ENCODE measurements around the gene LMAN2. TPM values are rescaled to one million over a fixed set of nuclear protein-coding genes. Genes with fewer than 3 reads are reported as not detected.
A peak's percentile ranks its signal among the peaks of the same experiment; 100 is the strongest.

Gene LMAN2
- total RNA-seq, 2 donors from 2014 or later: 75.5 to 89.8 TPM

DNA sequence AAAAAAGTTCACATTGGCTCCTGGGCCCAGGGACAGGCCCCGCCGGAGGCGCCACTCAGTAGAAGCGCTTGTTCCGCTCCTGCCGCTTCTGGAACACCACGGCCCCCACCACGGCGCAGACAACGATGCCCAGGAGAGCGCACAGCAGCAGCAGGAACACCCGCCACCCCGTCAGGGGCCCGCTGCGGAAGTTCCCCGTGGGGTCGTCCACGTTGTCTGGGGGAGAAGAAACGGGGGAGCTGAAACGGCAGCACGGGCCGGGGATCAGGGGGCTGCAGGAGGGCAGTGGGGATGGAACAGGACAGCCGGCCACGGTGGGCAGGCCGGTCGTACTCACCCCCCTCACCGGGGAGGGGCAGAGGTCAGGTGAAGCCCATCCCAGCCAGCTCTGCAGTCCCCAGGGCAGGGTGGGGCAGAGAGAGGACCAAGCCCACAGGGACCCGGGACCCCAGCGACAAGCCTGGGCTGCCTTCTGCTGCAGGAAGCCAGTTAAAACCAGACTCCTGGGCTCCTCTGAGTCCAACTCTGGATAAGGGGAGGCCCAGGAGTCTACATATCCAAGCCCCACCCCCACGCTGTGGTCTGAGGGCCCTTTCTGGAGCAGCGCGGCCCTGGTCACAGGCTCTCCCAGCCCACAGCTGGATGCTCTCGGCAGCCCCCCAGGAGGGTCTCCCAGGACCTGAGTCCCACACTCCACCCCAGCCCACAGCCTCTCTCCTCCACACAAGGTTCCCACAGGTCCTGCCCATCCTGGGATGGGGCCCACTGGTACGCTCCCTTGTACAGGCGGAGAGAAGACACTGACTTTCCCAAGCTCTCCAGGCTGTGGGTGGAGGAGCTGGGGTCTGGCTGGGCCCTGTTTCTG, 19.2 kb downstream of the LMAN2 start:
- H3K27ac Mint-ChIP-seq: no peak overlapping the region
- DNase-seq (no peak), ATAC-seq (no peak)
- H3K4me3 Mint-ChIP-seq: no peak overlapping the region
- no peaks in the 10 kb centered on the region for H3K27me3 Mint-ChIP-seq
- H3K9me3 ChIP-seq (ENCODE audit: control insufficient read depth, low read length, poor library complexity, severe bottlenecking): no peaks in the 10 kb centered on the region
- H3K4me1 Mint-ChIP-seq: peaks cover 16% of the 10 kb centered on the region
- peaks cover 12% of the 10 kb centered on the region for H3K36me3 Mint-ChIP-seq (ENCODE audit: low read depth)

DNA sequence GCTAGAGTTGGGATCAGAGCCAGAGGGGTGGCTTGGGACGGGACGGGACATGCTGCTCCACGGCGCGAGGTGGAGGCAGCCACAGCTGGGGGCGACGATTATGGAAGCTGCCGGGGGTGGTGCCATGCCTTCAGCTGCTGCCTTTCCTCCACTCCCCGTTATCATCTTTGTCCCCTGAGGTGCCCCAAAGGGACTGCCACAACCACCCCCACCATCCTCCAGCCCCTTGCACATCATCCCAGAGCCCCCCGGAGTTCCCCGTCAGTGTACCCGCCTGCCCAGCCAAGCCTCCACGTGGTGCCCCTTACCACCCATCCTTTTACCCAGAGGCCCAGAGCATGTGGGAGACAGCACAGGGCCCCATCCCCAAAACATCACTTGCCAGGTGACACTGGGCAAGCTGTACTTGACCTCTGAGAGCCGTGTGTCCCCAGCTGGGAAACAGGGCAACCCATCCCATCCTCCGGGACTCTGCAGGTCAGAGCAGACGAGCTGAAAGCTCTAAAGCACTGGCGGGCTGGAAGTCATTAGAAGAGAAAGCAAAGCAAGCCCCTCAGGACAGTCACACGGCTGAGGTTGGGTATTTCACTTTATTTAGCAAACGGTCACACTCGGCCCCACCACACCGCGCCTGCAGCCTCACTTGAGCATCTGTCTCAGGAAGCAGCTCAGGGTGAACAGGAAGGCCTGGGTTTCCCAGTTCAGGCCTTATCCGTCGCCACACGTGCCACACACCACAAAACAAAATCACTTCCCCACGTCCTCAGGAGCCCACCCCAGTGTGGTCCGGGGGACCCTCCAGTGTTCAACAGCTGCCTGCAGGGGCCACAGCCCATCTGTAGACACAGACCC, 20.3 kb downstream of the LMAN2 start:
- Mint-ChIP-seq H3K27me3 (no peaks in the 10 kb centered on the region), H3K27ac (peak overlapping the region; percentile 37), H3K36me3 (ENCODE audit: low read depth) (peaks cover 10% of the 10 kb centered on the region), H3K4me1 (peaks cover 14% of the 10 kb centered on the region), H3K4me3 (no peak overlapping the region)
- no peak for DNase-seq
- H3K9me3 ChIP-seq (ENCODE audit: control insufficient read depth, low read length, poor library complexity, severe bottlenecking): no peaks in the 10 kb centered on the region
- ATAC-seq: peak; percentile 16

DNA sequence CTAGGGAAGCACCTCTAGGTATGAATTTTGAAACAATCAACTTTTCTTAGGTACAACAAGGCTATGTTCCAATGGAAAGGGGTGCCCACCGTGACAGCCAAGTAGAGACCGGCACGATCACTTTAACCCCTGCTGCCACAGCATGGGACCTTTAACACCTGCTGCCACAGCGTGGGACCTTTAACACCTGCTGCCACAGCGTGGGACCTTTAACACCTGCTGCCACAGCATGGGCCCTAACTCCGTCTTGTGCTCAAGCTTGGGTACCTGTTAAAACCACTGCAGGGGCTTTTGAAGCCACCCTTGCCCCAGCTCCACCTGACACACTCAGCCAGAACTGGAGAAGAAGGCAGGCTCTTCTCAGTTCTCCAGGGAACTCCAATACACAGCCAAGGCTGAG, 21.6 kb downstream of the LMAN2 start:
- Mint-ChIP-seq H3K27me3 (no peaks in the 10 kb centered on the region), H3K36me3 (ENCODE audit: low read depth) (peaks cover 5% of the 10 kb centered on the region), H3K4me1 (peaks cover 8% of the 10 kb centered on the region), H3K27ac (no peak overlapping the region), H3K4me3 (no peak overlapping the region)
- DNase-seq (no peak), ATAC-seq (no peak)
- no peaks in the 10 kb centered on the region for H3K9me3 ChIP-seq (ENCODE audit: control insufficient read depth, low read length, poor library complexity, severe bottlenecking)

DNA sequence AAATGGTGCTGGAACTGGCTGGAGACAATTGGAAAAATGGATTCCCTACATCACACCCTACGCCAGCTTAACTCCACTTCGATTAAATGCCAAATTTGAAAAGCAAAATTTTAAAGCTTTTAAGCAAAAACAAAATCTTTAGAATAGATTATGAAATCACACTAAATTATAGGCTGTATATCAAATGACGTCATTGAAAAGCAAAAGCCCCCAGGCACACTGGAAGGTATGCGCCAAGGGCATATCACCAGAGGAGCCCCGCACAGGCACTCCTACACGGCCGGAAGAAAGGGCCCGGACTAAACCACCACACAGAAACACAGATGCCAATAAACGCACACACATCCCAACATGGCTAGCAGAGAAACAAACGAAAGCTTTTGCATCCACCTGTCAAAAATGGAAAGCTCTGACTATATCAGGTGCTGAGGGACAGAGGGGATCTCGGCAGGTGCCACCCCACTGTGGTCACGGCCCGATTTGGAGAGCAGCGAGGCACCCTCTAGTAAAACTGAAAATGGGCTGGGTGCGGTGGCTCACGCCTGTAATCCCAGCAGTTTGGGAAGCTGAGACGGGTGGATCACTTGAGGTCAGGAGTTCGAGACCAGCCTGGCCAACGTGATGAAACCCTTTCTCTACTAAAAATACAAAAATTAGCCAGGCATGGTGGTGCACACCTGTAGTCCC, 22.8 kb downstream of the LMAN2 start:
- peaks cover 5% of the 10 kb centered on the region for H3K36me3 Mint-ChIP-seq (ENCODE audit: low read depth)
- H3K9me3 ChIP-seq (ENCODE audit: control insufficient read depth, low read length, poor library complexity, severe bottlenecking): no peaks in the 10 kb centered on the region
- H3K4me1 Mint-ChIP-seq: peaks cover 8% of the 10 kb centered on the region
- no peak overlapping the region for H3K27ac Mint-ChIP-seq
- DNase-seq (no peak), ATAC-seq (no peak)
- no peaks in the 10 kb centered on the region for H3K27me3 Mint-ChIP-seq
- no peak overlapping the region for H3K4me3 Mint-ChIP-seq

DNA sequence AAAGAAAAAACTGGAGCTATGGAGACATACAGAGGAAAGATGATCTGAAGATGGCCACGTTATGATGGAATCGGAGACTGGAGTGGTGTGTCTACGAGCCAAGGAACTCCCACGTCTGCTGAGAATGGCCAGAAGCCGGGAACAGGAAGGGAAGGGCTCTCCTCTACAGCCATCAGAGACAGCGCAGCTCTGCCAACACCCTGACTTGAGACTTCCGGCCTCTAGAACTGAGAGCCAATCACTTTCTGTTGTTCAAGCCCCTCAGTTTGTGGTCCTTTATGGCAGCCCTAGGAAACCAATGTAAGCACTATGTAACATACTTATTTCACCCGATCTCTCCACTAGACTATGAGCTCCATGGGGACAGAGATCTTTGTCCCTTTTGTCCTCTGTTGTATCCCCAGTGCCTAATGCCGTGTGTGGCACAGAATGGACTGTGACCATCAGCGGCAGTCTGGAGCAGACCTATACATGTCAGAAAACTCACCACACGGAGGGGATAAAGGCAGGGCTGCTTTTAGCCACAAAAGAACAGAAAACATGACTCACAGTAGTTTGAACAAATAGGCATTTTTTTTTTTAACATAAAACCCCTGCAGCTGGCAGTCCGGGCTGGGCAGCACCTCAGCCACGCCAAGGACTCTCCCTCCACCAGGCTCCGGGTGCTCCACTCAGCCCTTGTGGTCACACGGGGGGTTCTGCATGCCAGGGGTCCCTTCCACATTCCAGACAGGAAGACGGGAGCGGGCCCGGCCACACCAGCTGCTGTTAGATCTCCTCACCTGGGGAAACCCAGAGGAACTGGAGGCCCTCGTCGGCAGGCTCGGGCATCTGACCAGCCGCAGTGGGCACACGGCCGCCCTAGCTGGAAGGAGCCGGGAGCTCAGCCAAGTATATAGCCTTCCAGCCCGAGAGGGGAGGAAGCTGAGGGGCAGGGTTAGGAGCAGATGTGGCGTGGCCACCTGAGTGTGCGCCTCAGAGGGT, 23.6 kb downstream of the LMAN2 start:
- H3K4me1 Mint-ChIP-seq: peaks cover 6% of the 10 kb centered on the region
- H3K4me3 Mint-ChIP-seq: peak overlapping the region; percentile 56
- peaks cover 5% of the 10 kb centered on the region for H3K36me3 Mint-ChIP-seq (ENCODE audit: low read depth)

DNA sequence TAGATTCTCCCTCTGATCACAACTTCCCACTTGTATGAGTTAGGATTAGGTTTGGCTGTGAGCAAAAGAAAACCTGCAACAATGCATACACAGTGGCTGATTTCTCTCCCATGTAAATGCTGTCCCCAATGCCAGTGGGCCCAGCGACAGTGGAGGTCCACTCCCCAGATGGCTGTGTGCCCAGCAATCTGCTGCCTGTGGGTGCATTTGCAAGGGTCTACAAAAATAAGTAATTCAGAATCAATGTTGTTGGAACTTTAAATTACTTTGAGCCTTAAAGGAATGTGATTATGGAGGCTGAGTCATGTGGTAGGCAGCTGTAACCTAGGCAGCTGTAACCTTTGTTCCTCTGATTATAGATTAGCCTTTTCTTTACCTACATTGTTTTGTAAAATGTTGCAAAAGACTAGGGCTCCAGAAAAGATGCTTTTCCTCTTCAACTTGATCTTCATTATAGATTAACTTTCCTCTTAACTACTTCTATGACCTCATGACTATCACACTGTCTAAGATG, 25.5 kb downstream of the LMAN2 start:
- H3K36me3 Mint-ChIP-seq (ENCODE audit: low read depth): peaks cover 3% of the 10 kb centered on the region
- no peaks in the 10 kb centered on the region for H3K27me3 Mint-ChIP-seq
- DNase-seq (no peak), ATAC-seq (no peak)
- no peak overlapping the region for H3K4me3 Mint-ChIP-seq
- H3K27ac Mint-ChIP-seq: peak overlapping the region; percentile 70
- no peaks in the 10 kb centered on the region for H3K9me3 ChIP-seq (ENCODE audit: control insufficient read depth, low read length, poor library complexity, severe bottlenecking)
- H3K4me1 Mint-ChIP-seq: peaks cover 8% of the 10 kb centered on the region

More for the DNA sequence above, 23.6 kb downstream of the LMAN2 start:
- no peak overlapping the region for H3K27ac Mint-ChIP-seq
- no peaks in the 10 kb centered on the region for H3K27me3 Mint-ChIP-seq
- DNase-seq (no peak), ATAC-seq (peak; percentile 28)
- H3K9me3 ChIP-seq (ENCODE audit: control insufficient read depth, low read length, poor library complexity, severe bottlenecking): no peaks in the 10 kb centered on the region

DNA sequence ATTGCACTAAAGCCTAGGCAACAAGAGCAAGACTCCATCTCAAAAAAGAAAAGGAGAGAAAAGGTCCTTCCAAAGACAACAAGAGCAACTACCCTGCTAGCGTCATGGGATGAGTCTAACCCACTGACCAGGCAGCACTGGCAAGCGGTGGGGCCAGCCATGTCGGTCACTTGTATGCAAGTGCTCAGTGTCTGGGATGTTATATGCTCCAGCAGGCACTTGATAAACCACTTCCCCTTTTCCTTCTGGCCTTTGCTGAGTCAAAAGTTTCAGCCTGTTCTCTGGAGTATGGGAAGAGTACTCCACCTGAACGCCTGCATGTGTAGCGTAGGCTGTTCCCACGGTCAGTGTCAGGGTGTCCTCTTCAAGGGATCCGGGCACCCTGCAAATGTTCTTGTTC, 30.6 kb downstream of the LMAN2 start:
- Mint-ChIP-seq H3K27ac (no peak overlapping the region), H3K4me1 (peaks cover 27% of the 10 kb centered on the region), H3K4me3 (no peak overlapping the region), H3K27me3 (no peaks in the 10 kb centered on the region), H3K36me3 (ENCODE audit: low read depth) (peaks cover 2% of the 10 kb centered on the region)
- DNase-seq (no peak), ATAC-seq (no peak)
- H3K9me3 ChIP-seq (ENCODE audit: control insufficient read depth, low read length, poor library complexity, severe bottlenecking): no peaks in the 10 kb centered on the region

DNA sequence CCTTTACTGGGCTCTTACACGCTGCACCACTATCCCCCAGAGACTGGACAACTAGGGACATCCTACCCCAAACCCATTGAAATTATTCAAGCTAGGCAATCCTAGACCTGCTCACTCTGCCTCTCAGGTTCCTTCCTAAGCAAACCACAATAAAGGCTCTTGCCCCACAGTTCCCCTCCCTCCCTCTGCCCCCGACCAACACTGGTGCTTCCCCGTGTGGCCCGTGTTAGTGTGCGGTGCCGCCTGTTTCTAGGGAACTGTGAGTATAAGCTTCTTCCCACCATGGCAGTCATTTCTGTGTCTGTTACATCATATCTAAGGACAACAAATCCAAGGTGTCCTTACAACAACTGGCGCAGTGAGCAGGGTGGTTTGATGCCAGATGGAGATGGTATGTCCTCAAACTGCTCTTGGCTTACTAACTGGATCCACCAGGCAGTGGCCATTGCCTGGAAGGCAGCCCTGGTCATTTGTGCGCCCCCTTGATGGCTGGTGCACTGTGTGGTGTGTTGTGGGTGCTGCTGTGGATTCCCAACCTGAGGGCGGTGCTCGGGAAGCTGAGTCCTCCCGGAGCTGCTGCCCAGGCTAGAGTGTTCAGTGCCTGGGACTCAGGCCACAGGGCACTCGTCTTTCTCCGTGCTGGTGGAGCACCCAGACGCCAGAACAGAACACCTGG, 31.4 kb downstream of the LMAN2 start:
- H3K9me3 ChIP-seq (ENCODE audit: control insufficient read depth, low read length, poor library complexity, severe bottlenecking): no peaks in the 10 kb centered on the region
- Mint-ChIP-seq H3K4me3 (peak overlapping the region; percentile 2), H3K36me3 (ENCODE audit: low read depth) (peaks cover 2% of the 10 kb centered on the region), H3K27me3 (no peaks in the 10 kb centered on the region), H3K27ac (no peak overlapping the region), H3K4me1 (peaks cover 27% of the 10 kb centered on the region)
- DNase-seq: no peak
- peak; percentile 79 for ATAC-seq

DNA sequence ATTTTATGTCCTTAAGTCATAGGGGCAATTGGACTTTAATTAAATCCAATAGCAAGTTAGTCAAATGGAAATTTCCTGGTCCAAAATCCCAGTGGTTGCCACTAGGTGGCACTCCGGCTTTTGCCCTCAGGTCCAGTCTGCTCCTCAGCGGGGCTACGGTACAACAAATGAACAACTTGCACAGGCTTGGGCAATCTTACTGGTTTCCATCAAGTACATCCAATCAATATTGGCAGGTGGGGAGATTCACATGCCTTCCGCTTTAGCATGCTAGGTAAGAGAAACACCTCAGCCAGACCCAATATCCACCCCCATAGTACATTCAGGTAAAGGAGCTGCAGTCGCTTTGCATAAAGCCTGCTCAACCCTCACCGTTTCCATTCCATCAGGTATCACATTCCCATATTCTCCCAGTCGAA, 33.5 kb downstream of the LMAN2 start:
- ATAC-seq (peak; percentile 74), DNase-seq (peak; percentile 42 to 62 (median 46))
- no peaks in the 10 kb centered on the region for H3K9me3 ChIP-seq (ENCODE audit: control insufficient read depth, low read length, poor library complexity, severe bottlenecking)
- Mint-ChIP-seq H3K36me3 (ENCODE audit: low read depth) (peaks cover 2% of the 10 kb centered on the region), H3K4me1 (peaks cover 28% of the 10 kb centered on the region), H3K27me3 (no peaks in the 10 kb centered on the region), H3K27ac (no peak overlapping the region), H3K4me3 (no peak overlapping the region)

DNA sequence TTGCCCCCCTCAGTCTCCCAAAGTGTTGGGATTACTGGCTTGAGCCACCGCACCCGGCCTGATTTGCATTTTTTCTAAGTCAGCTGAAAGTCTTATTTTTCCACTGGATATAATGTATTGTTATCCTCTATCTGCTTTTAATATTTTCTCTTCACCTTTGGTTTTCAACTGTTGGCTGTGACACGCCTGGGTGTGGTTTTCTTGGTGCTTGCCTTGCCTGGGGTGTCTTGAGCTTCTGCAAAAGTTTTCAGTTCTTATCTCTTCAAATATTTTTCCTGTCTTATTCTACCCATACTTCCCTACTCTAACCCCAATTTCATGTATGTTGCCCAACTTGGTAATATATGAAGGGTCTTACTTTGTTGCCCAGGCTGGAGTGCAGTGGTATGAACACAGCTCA, 35.5 kb downstream of the LMAN2 start:
- Mint-ChIP-seq H3K27ac (no peak overlapping the region), H3K36me3 (ENCODE audit: low read depth) (peaks cover 2% of the 10 kb centered on the region), H3K27me3 (no peaks in the 10 kb centered on the region), H3K4me3 (no peak overlapping the region), H3K4me1 (peaks cover 33% of the 10 kb centered on the region)
- no peaks in the 10 kb centered on the region for H3K9me3 ChIP-seq (ENCODE audit: control insufficient read depth, low read length, poor library complexity, severe bottlenecking)
- DNase-seq (no peak), ATAC-seq (no peak)

DNA sequence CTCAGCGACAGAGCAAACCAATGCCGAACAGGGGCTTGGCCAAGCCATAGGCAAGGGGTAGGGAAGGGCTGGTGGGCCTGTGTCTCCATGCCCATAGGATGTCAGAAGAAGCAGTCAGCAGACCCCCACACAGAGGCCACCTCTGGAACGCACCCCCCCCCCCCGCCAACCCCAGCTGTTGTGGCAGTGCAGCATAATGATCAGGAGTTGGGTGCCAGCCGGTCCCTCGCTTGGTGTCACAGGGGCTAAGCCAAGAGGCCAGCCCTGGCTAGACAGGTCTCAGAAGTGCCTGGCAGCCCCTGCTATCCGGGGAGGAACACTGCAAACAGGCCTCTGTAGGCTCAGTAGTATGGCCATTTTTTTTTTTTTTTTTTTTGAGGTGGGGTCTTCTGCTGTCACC, 36.1 kb downstream of the LMAN2 start:
- H3K9me3 ChIP-seq (ENCODE audit: control insufficient read depth, low read length, poor library complexity, severe bottlenecking): no peaks in the 10 kb centered on the region
- Mint-ChIP-seq H3K4me1 (peaks cover 36% of the 10 kb centered on the region), H3K4me3 (no peak overlapping the region), H3K27me3 (no peaks in the 10 kb centered on the region), H3K27ac (no peak overlapping the region), H3K36me3 (ENCODE audit: low read depth) (peaks cover 2% of the 10 kb centered on the region)
- DNase-seq (no peak), ATAC-seq (no peak)

Measured in T-helper 17 cell (primary cell).